Pulmonary artery endothelial cell (primary cell): Measurements from ENCODE around the gene CREB5. TPM values are rescaled to one million over a fixed set of nuclear protein-coding genes. Genes with fewer than 3 reads are reported as not detected.
A peak's percentile ranks its signal among the peaks of the same experiment; 100 is the strongest.
"Not testable (repeated sequence)": the region's sequence is repeated elsewhere in the genome, so short reads cannot be mapped to it uniquely, and the experiment has no call there.

Source experiments
- DNase-seq: peaks from one replicate; pipeline ENCODE4 v3.0.0-alpha.2; 2011; ENCODE audit warnings: low read depth, low spot score
- total RNA-seq: library from RNA; depleted of rRNA; stranded (reverse); fragments of >200 nt; gene quantifications from 2 replicates; pipeline ENCODE4 v1.2.3, GENCODE V29; 2014

The CREB5 gene
- 2.8 and 4.7 TPM in 2 replicates for total RNA-seq

GRCh38 chr7:28411876-28412662 lies at the start of gene CREB5:
TSS of gene CREB5 (plus strand) at chr7:28412518. CDS start at chr7:28412915, 397 bp downstream.
- no peak for DNase-seq

GRCh38 chr7:28362812-28363211 lies 49.5 kb upstream of the CREB5 start:
- no peak for DNase-seq

GRCh38 chr7:28364082-28364481 lies 48.2 kb upstream of the CREB5 start:
- no peak for DNase-seq

- DNase-seq, result no peak
Observed at GRCh38 chr7:28369523-28369922, 42.8 kb upstream of the CREB5 start.

GRCh38 chr7:28371846-28372245 lies 40.5 kb upstream of the CREB5 start:
- no peak for DNase-seq

GRCh38 chr7:28373990-28374389 lies 38.3 kb upstream of the CREB5 start:
- DNase-seq, result no peak

- no peak for DNase-seq
Observed at GRCh38 chr7:28375729-28376128, 36.6 kb upstream of the CREB5 start.

GRCh38 chr7:28376634-28377033 lies 35.7 kb upstream of the CREB5 start:
- no peak for DNase-seq

- no peak for DNase-seq
Observed at GRCh38 chr7:28378574-28379149, 33.7 kb upstream of the CREB5 start.

GRCh38 chr7:28381466-28381865 lies 30.9 kb upstream of the CREB5 start:
- no peak for DNase-seq

GRCh38 chr7:28382144-28382543 lies 30.2 kb upstream of the CREB5 start:
- DNase-seq, result no peak

- no peak for DNase-seq
Observed at GRCh38 chr7:28383975-28384374, 28.3 kb upstream of the CREB5 start.

- peak; percentile 27 for DNase-seq
Observed at GRCh38 chr7:28389504-28390395, 22.6 kb upstream of the CREB5 start.

- DNase-seq, result no peak
Observed at GRCh38 chr7:28390426-28390825, 21.9 kb upstream of the CREB5 start.

- no peak for DNase-seq
Observed at GRCh38 chr7:28392289-28392688, 20.0 kb upstream of the CREB5 start.

GRCh38 chr7:28395404-28395803 lies 16.9 kb upstream of the CREB5 start:
- no peak for DNase-seq

GRCh38 chr7:28395831-28396230 lies 16.5 kb upstream of the CREB5 start:
- DNase-seq, result no peak

- no peak for DNase-seq
Observed at GRCh38 chr7:28397141-28397540, 15.2 kb upstream of the CREB5 start.

GRCh38 chr7:28400838-28401360 lies 11.4 kb upstream of the CREB5 start:
- no peak for DNase-seq

- DNase-seq, result not testable (repeated sequence)
Observed at GRCh38 chr7:28401567-28401966, 10.8 kb upstream of the CREB5 start.

- DNase-seq, result no peak
Observed at GRCh38 chr7:28405662-28406061, 6.7 kb upstream of the CREB5 start.

- no peak for DNase-seq
Observed at GRCh38 chr7:28406192-28406591, 6.1 kb upstream of the CREB5 start.
